ENCODE data around the gene PTPRN2. TPM values are rescaled to one million over a fixed set of nuclear protein-coding genes. Genes with fewer than 3 reads are reported as not detected.

PTPRN2 gene
- total RNA-seq, 1 experiment from 2014 or later = 0.11 TPM

DNA sequence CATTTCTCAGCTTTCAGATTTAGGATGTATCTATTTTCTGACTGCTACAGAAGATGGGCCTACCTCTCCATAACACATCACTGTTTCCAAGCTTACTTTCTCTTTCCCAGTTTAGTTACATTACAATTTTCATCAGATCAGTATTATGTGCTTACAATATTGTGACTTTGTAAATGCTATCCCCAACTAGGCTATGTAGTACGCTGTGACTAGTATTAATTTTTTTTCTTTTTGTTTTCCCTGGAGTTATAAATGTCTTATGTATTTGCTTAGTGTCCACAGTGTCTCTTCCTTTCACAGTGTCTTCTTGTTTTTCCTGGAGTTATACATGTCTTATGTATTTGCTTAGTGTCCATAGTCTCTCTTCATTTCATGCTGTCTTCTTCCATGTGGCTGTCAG is 188.9 kb downstream of the PTPRN2 start:
- DNase-seq (ENCODE audit: low spot score) = no peak
- BruUV-seq (replicated peaks) = no TSS peak
- H3K36me3 ChIP-seq (ENCODE audit: insufficient read depth, low read length, poor library complexity, severe bottlenecking) = no peaks in the 10 kb centered on the region
- POLR2A ChIA-PET (ENCODE audit: low non-redundant PET) = no interaction called here
- H3K4me1 ChIP-seq (ENCODE audit: insufficient read depth, low read length, poor library complexity, severe bottlenecking) = no peaks in the 10 kb centered on the region
- H3K27ac ChIP-seq (ENCODE audit: low read depth, low read length, poor library complexity, severe bottlenecking) = no peak overlapping the region
- no peak for TF ChIP-seq EZH2 (IDR thresholded peaks at IDR 0.05; ENCODE audit: borderline replicate concordance, low read depth, low read length, poor library complexity, severe bottlenecking)
- no peak for TF ChIP-seq CTCF (conservative IDR thresholded peaks at IDR 0.05; ENCODE audit: low read depth, low read length)
- no peaks in the 10 kb centered on the region for H3K9me3 ChIP-seq (ENCODE audit: low read depth, low read length, poor library complexity, severe bottlenecking)
- intact Hi-C loops (cut with micrococcal nuclease; ENCODE audit: unreplicated experiment) = no loop called here
- H3K27me3 ChIP-seq (replicated peaks; ENCODE audit: insufficient read depth, low read depth, low read length, poor library complexity) = no peaks in the 10 kb centered on the region
- no peak overlapping the region for H3K4me3 ChIP-seq (ENCODE audit: low read depth, low read length, poor library complexity, severe bottlenecking)
- CTCF ChIA-PET = no interaction called here

- Histone ChIP-seq H3K27me3 (replicated peaks; ENCODE audit: insufficient read depth, low read depth, low read length, poor library complexity) (no peaks in the 10 kb centered on the region), H3K4me3 (ENCODE audit: low read depth, low read length, poor library complexity, severe bottlenecking) (no peak overlapping the region), H3K9me3 (ENCODE audit: low read depth, low read length, poor library complexity, severe bottlenecking) (no peaks in the 10 kb centered on the region), H3K36me3 (ENCODE audit: insufficient read depth, low read length, poor library complexity, severe bottlenecking) (no peaks in the 10 kb centered on the region), H3K27ac (ENCODE audit: low read depth, low read length, poor library complexity, severe bottlenecking) (no peak overlapping the region), H3K4me1 (ENCODE audit: insufficient read depth, low read length, poor library complexity, severe bottlenecking) (no peaks in the 10 kb centered on the region)
- CTCF ChIA-PET = no interaction called here
- no peak for DNase-seq (ENCODE audit: low spot score)
- intact Hi-C loops (cut with micrococcal nuclease; ENCODE audit: unreplicated experiment) = no loop called here
- no TSS peak for BruUV-seq (replicated peaks)
- POLR2A ChIA-PET (ENCODE audit: low non-redundant PET) = no interaction called here
- TF ChIP-seq EZH2 (IDR thresholded peaks at IDR 0.05; ENCODE audit: borderline replicate concordance, low read depth, low read length, poor library complexity, severe bottlenecking) = no peak
- TF ChIP-seq CTCF (conservative IDR thresholded peaks at IDR 0.05; ENCODE audit: low read depth, low read length) = no peak
Observed at GRCh38 chr7:158397885-158398284, 189.7 kb downstream of the PTPRN2 start.

DNA sequence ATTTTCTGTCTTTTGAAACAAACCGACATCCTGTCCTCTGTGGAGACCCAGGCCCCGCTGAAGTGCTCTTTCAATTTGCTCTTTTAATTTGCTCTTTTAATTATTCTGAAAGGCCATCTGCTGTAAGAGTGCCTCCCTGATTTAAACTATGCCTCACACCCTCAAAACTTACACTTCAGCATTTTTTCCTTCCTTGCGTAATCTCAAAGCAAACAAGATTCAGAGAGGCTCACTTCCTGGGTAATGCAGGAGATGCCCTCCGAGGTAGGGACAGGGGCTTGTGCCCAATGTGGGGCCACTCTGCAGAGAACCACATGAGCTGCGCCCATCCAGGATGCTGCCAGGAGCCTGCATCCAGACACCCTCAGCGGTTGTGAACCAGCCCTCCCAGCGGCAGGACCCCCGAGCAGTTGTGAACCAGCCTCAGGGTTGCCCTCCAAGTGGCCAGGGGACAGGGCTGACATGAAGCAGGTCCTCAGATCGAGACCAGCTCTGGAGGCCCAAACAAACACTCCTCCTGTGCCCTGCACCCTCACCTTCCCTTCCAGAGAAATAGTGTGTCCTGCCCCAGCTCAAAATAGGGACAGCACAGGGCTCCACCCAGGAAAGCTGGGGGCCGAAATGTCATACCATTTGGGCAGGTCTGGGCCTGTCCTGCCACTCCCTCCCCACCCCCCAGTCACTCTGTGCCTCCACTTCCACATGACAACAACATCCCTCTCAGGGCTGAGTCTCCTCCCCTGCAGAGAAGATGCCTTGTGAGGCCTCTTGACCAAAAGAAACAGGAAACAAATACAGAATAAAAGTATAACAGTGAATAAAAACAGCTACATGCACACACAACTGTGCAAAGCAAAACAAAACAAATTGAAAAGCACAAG is 190.4 kb downstream of the PTPRN2 start:
- BruUV-seq (replicated peaks) = no TSS peak
- POLR2A ChIA-PET (ENCODE audit: low non-redundant PET) = no interaction called here

More for the DNA sequence above, 190.4 kb downstream of the PTPRN2 start:
- DNase-seq (ENCODE audit: low spot score) = no peak
- no peak overlapping the region for H3K27ac ChIP-seq (ENCODE audit: low read depth, low read length, poor library complexity, severe bottlenecking)
- no peak overlapping the region for H3K4me3 ChIP-seq (ENCODE audit: low read depth, low read length, poor library complexity, severe bottlenecking)
- H3K27me3 ChIP-seq (replicated peaks; ENCODE audit: insufficient read depth, low read depth, low read length, poor library complexity) = no peaks in the 10 kb centered on the region
- CTCF ChIA-PET = no interaction called here
- intact Hi-C loops (cut with micrococcal nuclease; ENCODE audit: unreplicated experiment) = no loop called here
- H3K4me1 ChIP-seq (ENCODE audit: insufficient read depth, low read length, poor library complexity, severe bottlenecking) = no peaks in the 10 kb centered on the region
- H3K36me3 ChIP-seq (ENCODE audit: insufficient read depth, low read length, poor library complexity, severe bottlenecking) = no peaks in the 10 kb centered on the region
- TF ChIP-seq EZH2 (IDR thresholded peaks at IDR 0.05; ENCODE audit: borderline replicate concordance, low read depth, low read length, poor library complexity, severe bottlenecking) (no peak), CTCF (conservative IDR thresholded peaks at IDR 0.05; ENCODE audit: low read depth, low read length) (no peak)
- no peaks in the 10 kb centered on the region for H3K9me3 ChIP-seq (ENCODE audit: low read depth, low read length, poor library complexity, severe bottlenecking)

All from A673 (cell line).